Adipose tissue (tissue), 3 donors: ENCODE measurements around the gene DYNC1I1. TPM values are rescaled to one million over a fixed set of nuclear protein-coding genes. Genes with fewer than 3 reads are reported as not detected.

ENCODE experiments used
- H3K27ac ChIP-seq: one replicate; pipeline ENCODE4 v1.5.1; 2013; ENCODE audit warnings: low read depth, low read length
- WGBS, 3 donors: extraction: QIAGEN DNeasy Blood & Tissue Kit; methylation state at CpG; one replicate each; pipeline ENCODE4 v1.1.7; 2013; 5-methylcytosine and 5-hydroxymethylcytosine counted together
- polyA plus RNA-seq, 3 donors: library from polyadenylated mRNA; stranded (reverse); fragments of 200-250 nt; gene quantifications; one replicate each; pipeline ENCODE4 v1.2.3, GENCODE V29; 2013
- donor health status: healthy with polysubstance abuse.
- donor health status: Bipolar disorder and iron deficiency.
- donor health status: healthy.

Gene DYNC1I1
- polyA plus RNA-seq, 3 donors, result 0.58 to 4.8 (median 1.3) TPM

- H3K27ac ChIP-seq, result no peak overlapping the region
- WGBS, 3 donors, result 80 to 97% (median 90%) methylated on average over 1 of the region's 1 CpG
Measured at GRCh38 chr7:96028729-96029128, 256.4 kb downstream of the DYNC1I1 start.

DNA sequence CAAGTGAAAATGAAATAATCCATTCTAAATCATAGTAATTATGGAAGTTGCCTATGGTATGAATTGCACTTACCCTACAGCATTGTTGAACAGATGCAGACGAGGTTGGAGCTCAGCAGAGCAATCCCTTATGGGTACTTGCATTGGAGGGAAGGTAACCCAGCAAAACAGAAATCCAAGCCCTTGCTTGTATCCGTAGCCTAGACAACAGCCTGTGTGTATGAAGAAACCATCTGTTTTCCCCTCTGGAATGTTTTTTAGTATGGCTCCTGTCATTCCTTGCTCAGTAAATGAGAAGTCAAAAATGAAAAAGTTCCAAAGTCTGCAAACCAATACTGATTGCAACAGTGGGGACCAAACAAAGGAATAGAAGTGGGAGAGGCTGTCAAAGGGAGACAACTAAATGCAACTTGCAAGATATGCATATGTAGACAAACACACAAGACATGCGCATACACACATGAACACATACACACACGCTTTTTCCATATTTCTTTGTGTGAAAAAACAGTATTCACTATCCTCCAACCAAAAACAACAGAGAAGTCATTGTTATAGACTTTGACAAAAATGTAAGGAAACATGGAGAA is 260.8 kb downstream of the DYNC1I1 start:
- 80 to 90% (median 89%) methylated on average over 4 of the region's 4 CpGs for WGBS, 3 donors
- no peak overlapping the region for H3K27ac ChIP-seq

DNA sequence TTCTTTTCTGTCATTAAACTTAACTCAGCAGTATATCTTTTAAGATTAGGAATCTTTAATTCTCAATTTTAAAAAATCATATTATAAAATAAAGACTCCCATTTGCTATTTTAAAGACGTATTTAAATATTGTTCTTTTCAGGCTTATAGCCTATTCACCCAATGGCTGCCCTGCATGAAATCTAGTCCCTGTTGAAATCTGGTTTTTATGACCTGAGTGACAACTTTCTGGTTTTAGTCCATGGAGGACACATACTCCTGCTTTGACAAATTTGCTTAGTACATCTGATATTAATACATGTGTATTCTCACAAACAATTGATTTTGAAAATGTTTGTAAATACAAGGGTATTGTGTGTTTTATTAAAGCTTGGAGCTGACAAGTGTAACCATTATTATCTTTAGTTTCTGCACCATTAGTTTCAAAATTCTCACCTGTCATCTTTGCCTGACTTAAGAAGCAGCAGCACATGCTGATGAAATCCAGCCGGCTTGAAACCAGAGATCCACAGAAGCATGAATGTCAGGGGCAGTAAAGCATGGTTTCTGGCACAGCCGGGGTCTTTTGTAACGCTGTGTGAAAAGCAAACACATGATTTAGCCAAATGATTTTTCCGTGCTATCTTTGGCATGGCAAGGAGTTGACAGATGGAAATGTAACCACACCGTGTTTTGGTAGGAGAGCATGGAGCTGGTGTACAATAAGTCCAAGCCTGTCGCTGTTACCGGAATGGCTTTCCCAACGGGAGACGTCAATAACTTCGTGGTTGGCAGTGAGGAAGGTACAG is 262.8 kb downstream of the DYNC1I1 start:
- whole genome bisulfite sequencing, 3 donors, result 37 to 69% (median 64%) methylated on average over 11 of the region's 11 CpGs
- H3K27ac ChIP-seq, result no peak overlapping the region

DNA sequence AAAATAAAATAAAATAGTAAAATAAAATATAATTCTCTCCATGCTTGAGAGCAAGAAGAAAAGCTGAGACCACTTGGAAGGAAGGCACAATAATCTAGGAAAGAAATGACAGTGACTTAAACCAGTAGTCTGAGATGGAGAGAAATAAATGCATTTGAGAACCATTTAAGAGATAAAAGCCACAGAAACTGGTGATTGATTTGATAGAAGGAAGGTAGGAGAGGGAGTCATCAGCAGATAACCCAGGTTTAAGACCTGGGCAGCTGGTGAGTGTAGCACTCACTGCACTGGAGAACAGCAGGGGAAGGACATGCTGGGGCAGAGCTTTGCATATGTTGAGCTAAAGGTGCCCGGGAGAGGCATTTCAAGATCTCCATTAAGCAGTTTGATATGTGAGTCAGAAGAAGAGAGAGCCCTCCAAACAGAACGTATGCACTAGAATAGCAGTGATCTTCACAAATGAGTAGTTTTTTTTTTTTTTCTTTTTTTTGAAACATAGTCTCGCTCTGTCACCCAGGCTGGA is 268.0 kb downstream of the DYNC1I1 start:
- H3K27ac ChIP-seq, result no peak overlapping the region

DNA sequence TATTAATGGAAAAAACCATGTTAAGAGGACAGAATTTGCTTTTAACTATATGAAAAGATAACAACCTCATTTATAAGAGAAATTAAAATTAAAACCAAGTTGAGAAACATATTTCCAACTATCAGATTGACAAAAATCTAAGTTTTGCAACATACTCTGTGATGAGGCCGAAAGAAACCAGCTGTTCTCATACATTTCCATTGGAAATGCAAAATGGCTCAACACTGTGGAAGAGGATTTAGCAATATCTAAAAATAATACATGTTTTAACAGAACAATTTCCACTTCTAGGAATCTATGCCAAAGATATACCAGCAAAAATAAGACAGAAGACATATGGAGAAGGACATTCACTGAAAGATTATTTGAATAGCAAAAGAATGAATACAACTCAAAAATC is 268.8 kb downstream of the DYNC1I1 start:
- WGBS, 3 donors, result 76 to 91% (median 82%) methylated on average over 1 of the region's 1 CpG
- H3K27ac ChIP-seq, result no peak overlapping the region

More for the DNA sequence above, 268.0 kb downstream of the DYNC1I1 start:
- 67 to 73% (median 73%) methylated on average over 3 of the region's 3 CpGs for WGBS, 3 donors

DNA sequence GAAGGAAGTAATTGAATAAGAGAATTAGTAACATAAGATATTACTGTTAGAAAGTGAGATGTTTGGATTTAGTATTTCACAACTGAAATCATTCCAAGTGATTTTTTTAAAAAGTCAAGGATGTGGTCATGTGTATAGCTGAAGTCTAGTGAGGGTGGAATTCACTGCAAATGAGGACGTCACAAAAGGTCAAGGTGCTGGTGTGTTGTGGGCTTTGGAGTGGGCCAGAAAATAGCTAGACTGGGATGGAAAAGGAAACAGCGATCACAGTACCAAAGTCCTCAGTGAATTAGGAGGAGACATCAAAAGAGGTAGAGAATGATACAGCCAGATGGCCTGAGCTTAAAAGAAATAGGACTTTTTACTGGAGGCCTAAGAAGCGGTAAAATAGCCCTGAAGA is 272.8 kb downstream of the DYNC1I1 start:
- no peak overlapping the region for H3K27ac ChIP-seq
- 81 to 86% (median 85%) methylated on average over 3 of the region's 3 CpGs for WGBS, 3 donors

DNA sequence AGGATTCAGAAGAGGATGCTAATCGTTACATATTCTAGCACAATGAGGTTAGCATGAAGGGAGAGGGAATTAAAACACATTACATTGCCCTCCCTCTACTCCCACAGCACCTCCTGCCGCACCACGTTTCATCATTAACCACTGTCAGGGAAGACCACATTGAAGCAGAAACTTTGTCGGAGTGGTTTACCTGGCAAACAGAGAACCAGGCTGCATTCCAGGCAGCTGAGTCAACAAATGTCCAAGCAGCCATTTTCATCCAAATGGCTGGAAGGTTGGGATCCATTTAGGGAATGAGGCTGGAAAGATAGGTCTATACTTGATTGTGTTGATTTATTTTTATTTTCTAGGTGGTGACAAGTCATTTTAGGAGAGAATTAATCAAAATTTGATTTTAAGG is 273.6 kb downstream of the DYNC1I1 start:
- H3K27ac ChIP-seq, result no peak overlapping the region
- WGBS, 3 donors, result 61 to 74% (median 74%) methylated on average over 4 of the region's 4 CpGs

- no peak overlapping the region for H3K27ac ChIP-seq
Measured at GRCh38 chr7:96052289-96052688, 279.9 kb downstream of the DYNC1I1 start.

- H3K27ac ChIP-seq, result no peak overlapping the region
- 54 to 64% (median 63%) methylated on average over 4 of the region's 4 CpGs for WGBS, 3 donors
Measured at GRCh38 chr7:96052860-96053470, 280.6 kb downstream of the DYNC1I1 start.

DNA sequence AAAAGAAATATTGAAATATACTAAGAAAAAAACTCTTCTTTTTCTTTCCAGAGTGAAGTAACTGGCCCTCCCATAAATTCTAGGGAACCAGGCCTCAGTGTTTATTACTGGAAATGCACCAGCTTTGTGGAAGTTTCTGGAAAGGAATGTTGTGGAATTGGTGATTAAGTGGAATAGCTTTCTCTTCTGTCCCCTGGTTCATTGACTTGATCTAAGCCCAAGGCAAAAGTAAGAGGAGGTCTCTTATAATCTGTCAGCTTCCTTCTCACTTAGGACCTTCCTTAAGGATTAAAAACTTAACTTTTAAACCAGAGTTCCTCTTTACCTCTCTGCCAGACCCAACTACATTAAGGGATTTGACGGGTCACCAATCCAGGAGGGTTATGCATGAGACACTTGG is 283.4 kb downstream of the DYNC1I1 start:
- H3K27ac ChIP-seq, result no peak overlapping the region
- 84 to 97% (median 93%) methylated on average over 1 of the region's 1 CpG for WGBS, 3 donors

GRCh38 chr7:96059075-96059474 is 286.7 kb downstream of the DYNC1I1 start:
- no peak overlapping the region for H3K27ac ChIP-seq
- WGBS, 3 donors, result 36 to 66% (median 59%) methylated on average over 1 of the region's 1 CpG

GRCh38 chr7:96061009-96061408 is 288.7 kb downstream of the DYNC1I1 start:
- 64 to 76% (median 75%) methylated on average over 7 of the region's 7 CpGs for WGBS, 3 donors
- no peak overlapping the region for H3K27ac ChIP-seq

DNA sequence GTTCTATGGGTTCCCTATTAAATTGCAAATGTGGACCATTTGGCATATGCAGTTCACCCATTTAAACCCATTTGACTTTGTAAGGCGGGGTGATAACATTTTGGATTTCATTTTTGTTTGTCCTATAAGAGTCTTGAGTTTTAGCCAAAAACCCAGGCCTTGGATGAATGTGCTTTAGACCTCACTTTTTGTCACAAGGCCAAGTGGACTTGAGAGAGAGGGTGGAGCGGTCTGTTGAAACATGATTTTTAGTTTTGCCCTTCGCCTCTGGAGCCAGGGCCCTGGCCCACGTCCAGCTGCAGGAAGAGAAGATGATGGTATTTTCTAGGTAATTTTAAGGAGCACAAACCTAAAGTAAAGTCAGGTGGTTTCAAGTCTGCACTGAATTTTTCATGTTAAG is 289.5 kb downstream of the DYNC1I1 start:
- H3K27ac ChIP-seq, result no peak overlapping the region
- 52 to 57% (median 55%) methylated on average over 4 of the region's 4 CpGs for WGBS, 3 donors

GRCh38 chr7:96067321-96067720 is 295.0 kb downstream of the DYNC1I1 start:
- no peak overlapping the region for H3K27ac ChIP-seq
- WGBS, 3 donors, result 59 to 68% (median 62%) methylated on average over 1 of the region's 1 CpG

DNA sequence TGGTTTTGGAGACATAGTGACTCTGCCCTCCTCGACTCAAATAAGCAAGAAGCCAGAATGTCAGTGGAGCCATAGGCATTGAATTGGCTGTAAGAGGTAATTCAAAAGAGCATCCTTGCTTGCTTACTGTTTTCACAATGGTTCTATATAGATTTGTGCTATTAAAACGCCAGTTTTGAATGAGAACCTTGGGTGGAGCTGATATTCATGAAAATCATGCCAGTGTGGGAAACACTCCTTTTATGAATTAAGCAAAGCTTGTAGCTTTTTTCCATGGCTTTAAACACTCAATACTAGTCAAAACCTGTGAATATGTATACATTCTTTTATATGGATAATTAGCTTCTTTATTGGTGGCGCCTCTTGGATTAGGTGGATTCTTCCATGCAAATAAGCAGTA is 297.0 kb downstream of the DYNC1I1 start:
- WGBS, 3 donors, result 85 to 91% (median 88%) methylated on average over 3 of the region's 3 CpGs
- H3K27ac ChIP-seq, result no peak overlapping the region

GRCh38 chr7:96074871-96075270 is 302.5 kb downstream of the DYNC1I1 start:
- WGBS, 3 donors, result 53 to 80% (median 76%) methylated on average over 1 of the region's 1 CpG
- H3K27ac ChIP-seq, result no peak overlapping the region

DNA sequence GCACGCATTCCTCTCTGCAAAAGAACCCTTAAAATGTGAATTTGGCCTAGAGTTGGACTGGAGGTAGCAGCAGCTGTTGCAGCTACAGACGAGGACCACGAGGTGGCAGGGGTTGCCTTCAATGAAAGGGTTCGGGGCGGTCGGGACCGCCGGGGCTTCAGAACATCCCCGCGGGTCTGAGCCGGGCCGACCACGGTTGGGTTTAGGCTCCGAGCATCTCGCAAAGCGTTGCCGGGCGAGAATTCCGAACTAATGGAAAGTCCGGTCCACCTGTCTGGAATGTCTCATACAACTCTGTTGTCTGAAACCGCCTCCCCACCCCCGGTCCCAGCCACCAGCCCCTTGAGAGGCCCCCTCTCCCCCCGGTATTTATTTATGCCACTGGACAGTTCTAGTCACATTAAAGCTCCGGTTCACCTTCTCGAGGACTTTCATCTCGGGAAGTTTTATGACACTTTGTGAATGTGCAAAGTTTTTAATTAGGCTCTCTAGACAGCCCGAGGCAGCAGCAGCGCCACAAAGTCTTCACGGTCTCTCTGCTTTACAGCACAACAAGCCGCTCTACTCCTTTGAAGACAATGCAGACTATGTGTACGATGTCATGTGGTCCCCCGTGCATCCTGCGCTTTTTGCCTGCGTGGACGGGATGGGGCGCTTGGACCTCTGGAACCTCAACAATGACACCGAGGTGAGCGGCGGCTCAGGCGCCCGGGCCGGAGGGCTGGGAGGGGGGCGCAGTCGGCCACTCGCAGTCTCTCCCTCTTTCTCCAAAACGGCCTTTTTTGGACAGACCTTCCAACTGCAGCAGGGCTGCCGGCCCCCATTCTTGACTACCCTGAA is 303.4 kb downstream of the DYNC1I1 start:
- H3K27ac ChIP-seq, result no peak overlapping the region

DNA sequence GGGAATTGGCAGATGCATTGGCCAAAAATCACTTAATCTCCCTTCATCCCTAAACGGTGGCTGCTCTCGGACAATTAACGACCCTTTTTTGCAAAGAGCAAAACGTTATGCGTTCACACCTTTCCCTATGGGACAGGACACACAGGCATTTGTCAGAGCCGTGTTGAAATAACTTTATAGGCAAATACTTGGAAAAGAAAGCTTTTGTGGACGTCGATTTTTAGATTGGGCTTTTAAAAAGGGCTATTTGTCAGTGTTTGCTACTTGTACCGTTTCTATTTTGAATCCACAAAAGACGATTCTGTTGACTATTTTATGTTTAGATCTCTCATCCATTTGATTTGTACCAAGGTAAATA is 304.0 kb downstream of the DYNC1I1 start:
- WGBS, 3 donors, result 17 to 22% (median 19%) methylated on average over 10 of the region's 10 CpGs
- H3K27ac ChIP-seq, result no peak overlapping the region

More for the DNA sequence above, 303.4 kb downstream of the DYNC1I1 start:
- 2 to 3% (median 2%) methylated on average over 47 of the region's 47 CpGs for WGBS, 3 donors

DNA sequence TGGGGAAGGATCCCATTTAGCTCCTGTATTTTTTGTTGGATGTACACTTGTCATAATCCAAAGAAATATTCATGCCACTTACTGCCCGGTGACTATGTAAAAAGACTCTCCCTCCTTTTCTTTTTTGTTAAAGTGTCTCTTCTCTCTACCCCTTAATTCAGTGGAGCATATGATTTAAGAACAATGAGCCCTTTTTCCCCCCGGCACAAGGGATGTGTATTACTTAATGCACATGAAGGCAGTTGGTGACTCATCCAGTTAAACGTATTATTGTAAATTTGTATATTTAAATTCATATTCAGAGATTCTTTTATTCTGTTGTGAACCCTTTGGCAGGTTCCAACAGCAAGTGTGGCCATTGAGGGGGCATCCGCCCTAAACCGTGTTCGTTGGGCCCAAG is 307.7 kb downstream of the DYNC1I1 start:
- no peak overlapping the region for H3K27ac ChIP-seq
- WGBS, 3 donors, result 81 to 88% (median 83%) methylated on average over 6 of the region's 6 CpGs
